SH-SY5Y (cell line): ENCODE results near the gene PLEKHG4B.

ENCODE experiments used
- GATA2 ChIP-seq: IDR thresholded peaks from 2 replicates; pipeline ENCODE4 v1.6.1; 2011; ENCODE audit warnings: mild to moderate bottlenecking, low read depth, low read length
- GATA3 ChIP-seq: IDR thresholded peaks from 2 replicates; pipeline ENCODE4 v1.6.1; 2011; ENCODE audit warnings: low read depth, mild to moderate bottlenecking, low read length, moderate library complexity

Gene PLEKHG4B

GRCh38 chr5:194603-195209 is 102.7 kb downstream of the PLEKHG4B start:
- no peak for TF ChIP-seq GATA2
- no peak for TF ChIP-seq GATA3

- TF ChIP-seq GATA2 (no peak), GATA3 (no peak)
Observed at GRCh38 chr5:195401-196160, 103.6 kb downstream of the PLEKHG4B start.

- no peak for TF ChIP-seq GATA3
- TF ChIP-seq GATA2: no peak
Observed at GRCh38 chr5:196350-196749, 104.4 kb downstream of the PLEKHG4B start.

- TF ChIP-seq GATA3 (no peak), GATA2 (no peak)
Observed at GRCh38 chr5:197892-198489, 106.0 kb downstream of the PLEKHG4B start.

- TF ChIP-seq GATA3 (no peak), GATA2 (no peak)
Observed at GRCh38 chr5:198516-199196, 106.7 kb downstream of the PLEKHG4B start.

- TF ChIP-seq GATA2 (no peak), GATA3 (no peak)
Observed at GRCh38 chr5:199197-199949, 107.4 kb downstream of the PLEKHG4B start.

GRCh38 chr5:199950-200645 is 108.1 kb downstream of the PLEKHG4B start:
- TF ChIP-seq GATA2: no peak
- TF ChIP-seq GATA3: no peak

GRCh38 chr5:200985-201384 is 109.0 kb downstream of the PLEKHG4B start:
- TF ChIP-seq GATA2: no peak
- no peak for TF ChIP-seq GATA3

- no peak for TF ChIP-seq GATA2
- TF ChIP-seq GATA3: no peak
Observed at GRCh38 chr5:201672-202071, 109.7 kb downstream of the PLEKHG4B start.

GRCh38 chr5:203246-203930 is 111.4 kb downstream of the PLEKHG4B start:
- TF ChIP-seq GATA2: no peak

GRCh38 chr5:204001-204400 is 112.0 kb downstream of the PLEKHG4B start:
- no peak for TF ChIP-seq GATA3

GRCh38 chr5:204462-204861 is 112.5 kb downstream of the PLEKHG4B start:
- no peak for TF ChIP-seq GATA2
- no peak for TF ChIP-seq GATA3

GRCh38 chr5:204966-205670 is 113.2 kb downstream of the PLEKHG4B start:
- TF ChIP-seq GATA3: no peak
- TF ChIP-seq GATA2: no peak
